ENCODE results near the gene RAPGEF2. TPM values are rescaled to one million over a fixed set of nuclear protein-coding genes. Genes with fewer than 3 reads are reported as not detected.

RAPGEF2 gene
- total RNA-seq, 2 experiments from 2014 or later: 15.8 to 20.4 TPM

DNA sequence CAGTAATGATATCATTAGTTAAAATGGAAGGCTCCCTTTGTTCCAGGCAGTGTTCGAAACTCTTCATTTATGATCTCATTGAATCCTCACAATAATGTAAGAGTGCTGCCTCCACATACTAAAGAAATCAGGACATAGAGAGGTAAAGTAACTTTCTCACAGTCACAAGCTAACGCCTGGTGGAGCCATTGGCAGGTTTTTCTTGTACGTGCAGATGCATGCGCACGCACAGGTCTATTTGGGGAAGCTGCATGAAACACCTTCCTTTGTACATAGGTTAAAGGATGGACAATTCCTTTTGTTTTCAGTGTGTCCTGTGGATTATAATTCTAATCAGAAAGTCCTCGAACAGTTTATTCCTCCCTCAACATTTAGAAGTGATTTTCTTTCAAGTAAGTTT lies 176.2 kb downstream of the RAPGEF2 start:
- H3K27ac Mint-ChIP-seq: no peak overlapping the region
- CTCF ChIA-PET: interaction anchor here (0.6 kb wide), 1 partner anchor 158 kb away, joined by 3 read pairs; no protein-coding TSS in a partner anchor
- no peak overlapping the region for H3K4me3 Mint-ChIP-seq
- H3K4me1 Mint-ChIP-seq: no peaks in the 10 kb centered on the region
- peaks cover 2% of the 10 kb centered on the region for H3K36me3 Mint-ChIP-seq (ENCODE audit: low read depth)
- H3K27me3 Mint-ChIP-seq: no peaks in the 10 kb centered on the region
- no peak for DNase-seq
- no peaks in the 10 kb centered on the region for H3K9me3 Mint-ChIP-seq
- POLR2A ChIA-PET: no interaction called here

DNA sequence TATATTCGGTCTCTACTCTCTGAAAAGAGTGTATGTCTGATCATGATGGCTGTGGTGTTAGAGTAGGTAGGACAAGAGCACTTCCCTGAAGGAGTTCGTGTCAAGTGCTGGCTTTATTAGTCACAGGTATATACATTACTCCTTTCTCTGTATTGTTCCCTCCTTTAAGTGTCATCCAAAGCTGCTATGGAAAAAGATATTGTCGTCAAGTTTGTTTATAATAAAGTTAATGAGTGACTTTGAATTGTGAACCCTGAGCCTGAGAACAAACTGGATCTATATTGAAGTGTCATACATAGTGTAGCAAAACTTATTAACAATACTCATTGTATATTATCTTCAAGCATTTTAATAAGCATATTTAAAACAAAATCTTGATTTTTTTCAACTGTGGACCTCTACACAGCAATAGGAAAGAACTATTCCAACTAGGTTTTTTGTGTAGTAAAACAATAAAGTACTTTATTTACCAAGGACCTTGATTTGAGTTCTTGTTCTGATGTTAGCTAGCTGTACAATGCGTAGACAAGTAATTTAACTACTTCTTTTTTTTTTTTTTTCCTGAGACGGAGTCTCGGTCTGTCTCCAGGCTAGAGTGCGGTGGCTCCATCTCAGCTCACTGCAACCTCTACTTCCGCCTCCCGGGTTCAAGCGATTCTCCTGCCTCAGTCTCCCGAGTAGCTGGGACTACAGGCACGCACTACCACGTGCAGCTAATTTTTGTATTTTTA lies 177.7 kb downstream of the RAPGEF2 start:
- H3K9me3 Mint-ChIP-seq: no peaks in the 10 kb centered on the region
- H3K4me1 Mint-ChIP-seq: no peaks in the 10 kb centered on the region
- no peak overlapping the region for H3K4me3 Mint-ChIP-seq
- POLR2A ChIA-PET: no interaction called here
- no peak overlapping the region for H3K27ac Mint-ChIP-seq
- no peak for DNase-seq
- H3K36me3 Mint-ChIP-seq (ENCODE audit: low read depth): peaks cover 2% of the 10 kb centered on the region
- H3K27me3 Mint-ChIP-seq: no peaks in the 10 kb centered on the region
- CTCF ChIA-PET: no interaction called here

GRCh38 chr4:159281771-159282170 lies 178.9 kb downstream of the RAPGEF2 start:
- ChIA-PET POLR2A (no interaction called here), CTCF (interaction anchor here (0.7 kb wide), 1 partner anchor 62 kb away, joined by 3 read pairs; no protein-coding TSS in a partner anchor)
- Mint-ChIP-seq H3K27ac (no peak overlapping the region), H3K4me3 (no peak overlapping the region), H3K36me3 (ENCODE audit: low read depth) (peaks cover 2% of the 10 kb centered on the region), H3K27me3 (no peaks in the 10 kb centered on the region), H3K4me1 (no peaks in the 10 kb centered on the region), H3K9me3 (no peaks in the 10 kb centered on the region)
- no peak for DNase-seq

DNA sequence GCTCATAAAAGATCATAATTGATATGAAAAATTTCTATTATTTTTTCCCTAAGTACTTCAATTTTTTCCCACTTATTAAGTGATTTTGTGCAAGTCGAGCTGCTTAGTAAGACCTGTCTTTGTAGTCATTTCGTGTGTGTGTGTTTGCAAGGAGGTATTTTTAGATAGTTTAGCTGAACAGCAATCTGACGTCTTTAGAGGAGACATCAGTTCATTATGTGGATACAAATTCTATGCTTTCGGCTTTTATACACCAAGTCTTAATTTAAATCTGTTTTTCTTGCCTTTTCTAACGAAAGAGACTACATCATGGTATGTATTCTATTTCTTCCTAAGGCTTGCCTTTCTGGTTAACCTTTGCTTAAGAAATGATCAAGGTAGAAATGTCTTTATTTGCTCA lies 179.4 kb downstream of the RAPGEF2 start:
- no peak for DNase-seq
- H3K4me1 Mint-ChIP-seq: no peaks in the 10 kb centered on the region
- CTCF ChIA-PET: interaction anchor here (0.7 kb wide), 1 partner anchor 62 kb away, joined by 3 read pairs; no protein-coding TSS in a partner anchor
- peaks cover 2% of the 10 kb centered on the region for H3K36me3 Mint-ChIP-seq (ENCODE audit: low read depth)
- H3K4me3 Mint-ChIP-seq: no peak overlapping the region
- H3K27me3 Mint-ChIP-seq: no peaks in the 10 kb centered on the region
- POLR2A ChIA-PET: no interaction called here
- H3K9me3 Mint-ChIP-seq: no peaks in the 10 kb centered on the region
- H3K27ac Mint-ChIP-seq: no peak overlapping the region

DNA sequence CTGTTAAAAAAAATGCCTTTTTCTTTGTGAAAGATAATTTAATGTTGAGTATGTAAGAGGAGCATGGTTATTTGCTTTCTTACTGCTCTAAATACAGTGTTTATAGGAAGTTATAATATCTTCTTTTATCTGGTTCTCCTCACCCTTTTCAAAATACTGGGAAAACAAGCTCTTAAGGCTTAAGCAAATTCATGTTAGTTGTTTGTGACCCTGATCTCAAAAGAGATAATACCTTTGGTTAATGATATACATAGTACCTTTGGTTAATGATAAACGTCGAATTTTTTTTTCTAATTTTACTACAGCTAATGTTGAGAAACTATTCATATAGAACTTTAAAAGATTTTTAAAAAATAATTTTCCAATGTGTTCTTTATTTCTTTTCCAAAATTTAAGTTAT lies 180.1 kb downstream of the RAPGEF2 start:
- Mint-ChIP-seq H3K27me3 (no peaks in the 10 kb centered on the region), H3K4me1 (no peaks in the 10 kb centered on the region), H3K4me3 (no peak overlapping the region), H3K36me3 (ENCODE audit: low read depth) (no peaks in the 10 kb centered on the region), H3K27ac (no peak overlapping the region), H3K9me3 (no peaks in the 10 kb centered on the region)
- DNase-seq: no peak
- ChIA-PET CTCF (interaction anchor here (0.5 kb wide), 1 partner anchor 28 kb away, joined by 4 read pairs; no protein-coding TSS in a partner anchor), POLR2A (no interaction called here)

GRCh38 chr4:159283696-159284095 lies 180.8 kb downstream of the RAPGEF2 start:
- Mint-ChIP-seq H3K9me3 (no peaks in the 10 kb centered on the region), H3K4me1 (no peaks in the 10 kb centered on the region), H3K27me3 (no peaks in the 10 kb centered on the region), H3K4me3 (no peak overlapping the region), H3K36me3 (ENCODE audit: low read depth) (no peaks in the 10 kb centered on the region), H3K27ac (no peak overlapping the region)
- DNase-seq: no peak
- POLR2A ChIA-PET: no interaction called here
- CTCF ChIA-PET: no interaction called here

DNA sequence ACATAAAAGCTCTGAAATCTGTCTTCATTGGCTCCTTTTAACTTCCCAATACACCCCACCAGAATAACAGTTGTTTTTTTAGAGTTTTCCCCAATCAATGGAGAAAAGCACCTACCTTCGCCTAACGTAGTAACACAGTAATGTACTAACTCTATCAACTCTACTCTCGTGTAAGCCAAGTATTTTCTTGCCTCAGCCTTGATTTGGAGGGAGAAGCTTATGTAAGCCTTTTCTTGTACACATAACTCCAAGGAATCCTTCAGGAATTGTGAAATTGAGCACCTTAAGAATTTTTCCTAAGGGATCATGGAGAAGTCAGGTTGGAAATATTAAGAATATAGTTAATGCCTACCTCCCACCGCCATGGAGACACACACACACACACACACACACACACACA lies 181.2 kb downstream of the RAPGEF2 start:
- Mint-ChIP-seq H3K4me1 (no peaks in the 10 kb centered on the region), H3K27me3 (no peaks in the 10 kb centered on the region), H3K36me3 (ENCODE audit: low read depth) (no peaks in the 10 kb centered on the region), H3K9me3 (no peaks in the 10 kb centered on the region), H3K4me3 (no peak overlapping the region), H3K27ac (no peak overlapping the region)
- ChIA-PET CTCF (no interaction called here), POLR2A (no interaction called here)
- no peak for DNase-seq

- ChIA-PET CTCF (no interaction called here), POLR2A (no interaction called here)
- Mint-ChIP-seq H3K36me3 (ENCODE audit: low read depth) (no peaks in the 10 kb centered on the region), H3K9me3 (no peaks in the 10 kb centered on the region), H3K4me3 (no peak overlapping the region), H3K4me1 (no peaks in the 10 kb centered on the region), H3K27me3 (no peaks in the 10 kb centered on the region), H3K27ac (no peak overlapping the region)
- DNase-seq: no peak
Observed at GRCh38 chr4:159284733-159285132, 181.9 kb downstream of the RAPGEF2 start.

DNA sequence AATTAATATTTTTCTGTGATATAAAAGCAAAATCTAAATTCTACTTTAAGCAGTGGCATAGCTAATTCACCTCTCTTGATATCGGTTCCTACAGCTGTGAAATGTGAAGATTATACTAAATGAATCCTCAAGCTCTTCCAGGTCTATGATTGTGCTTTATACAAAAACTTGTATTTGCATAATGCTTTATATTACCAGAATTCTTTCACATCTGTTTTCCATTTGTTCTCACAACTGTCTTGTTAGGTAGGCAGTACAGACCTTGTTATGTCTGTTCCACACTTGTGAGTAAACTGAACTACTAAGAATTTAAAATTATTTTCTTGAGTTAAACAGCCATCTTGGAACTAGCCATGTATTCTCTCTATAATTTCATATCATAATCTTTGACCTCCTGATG lies 184.9 kb downstream of the RAPGEF2 start:
- Mint-ChIP-seq H3K9me3 (no peaks in the 10 kb centered on the region), H3K27me3 (no peaks in the 10 kb centered on the region), H3K4me3 (no peak overlapping the region), H3K27ac (no peak overlapping the region), H3K36me3 (ENCODE audit: low read depth) (no peaks in the 10 kb centered on the region), H3K4me1 (no peaks in the 10 kb centered on the region)
- ChIA-PET POLR2A (no interaction called here), CTCF (no interaction called here)
- DNase-seq: no peak

DNA sequence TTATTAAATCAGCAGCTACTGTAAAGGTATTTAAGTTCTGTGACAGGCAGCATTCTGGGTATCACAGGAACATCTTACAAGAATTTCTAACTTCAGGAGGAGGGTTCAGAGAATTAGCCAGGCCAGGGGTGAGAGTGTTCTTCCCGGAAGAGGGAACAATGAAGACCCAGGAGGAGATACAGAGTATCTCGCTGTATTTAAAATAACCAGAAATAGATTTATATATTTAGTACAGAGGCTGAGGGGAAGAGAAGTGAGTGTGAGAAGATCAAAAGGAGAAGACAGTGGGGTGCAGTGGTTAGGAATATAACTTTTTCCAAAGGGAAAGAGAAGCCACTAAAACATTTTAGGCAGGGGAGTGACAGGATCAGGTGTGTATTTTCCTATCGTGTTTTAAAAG lies 186.8 kb downstream of the RAPGEF2 start:
- Mint-ChIP-seq H3K27ac (no peak overlapping the region), H3K4me1 (no peaks in the 10 kb centered on the region), H3K27me3 (no peaks in the 10 kb centered on the region), H3K36me3 (ENCODE audit: low read depth) (no peaks in the 10 kb centered on the region), H3K4me3 (no peak overlapping the region), H3K9me3 (no peaks in the 10 kb centered on the region)
- ChIA-PET POLR2A (no interaction called here), CTCF (no interaction called here)
- no peak for DNase-seq

- no peaks in the 10 kb centered on the region for H3K4me1 Mint-ChIP-seq
- POLR2A ChIA-PET: no interaction called here
- no peak for DNase-seq
- no peaks in the 10 kb centered on the region for H3K9me3 Mint-ChIP-seq
- H3K27ac Mint-ChIP-seq: no peak overlapping the region
- no peaks in the 10 kb centered on the region for H3K27me3 Mint-ChIP-seq
- no peaks in the 10 kb centered on the region for H3K36me3 Mint-ChIP-seq (ENCODE audit: low read depth)
- CTCF ChIA-PET: no interaction called here
- H3K4me3 Mint-ChIP-seq: no peak overlapping the region
Observed at GRCh38 chr4:159290321-159291030, 187.6 kb downstream of the RAPGEF2 start.

- DNase-seq: no peak
- no peaks in the 10 kb centered on the region for H3K36me3 Mint-ChIP-seq (ENCODE audit: low read depth)
- H3K27me3 Mint-ChIP-seq: no peaks in the 10 kb centered on the region
- H3K27ac Mint-ChIP-seq: no peak overlapping the region
- H3K9me3 Mint-ChIP-seq: no peaks in the 10 kb centered on the region
- ChIA-PET POLR2A (no interaction called here), CTCF (no interaction called here)
- no peaks in the 10 kb centered on the region for H3K4me1 Mint-ChIP-seq
- no peak overlapping the region for H3K4me3 Mint-ChIP-seq
Observed at GRCh38 chr4:159291176-159291575, 188.3 kb downstream of the RAPGEF2 start.

DNA sequence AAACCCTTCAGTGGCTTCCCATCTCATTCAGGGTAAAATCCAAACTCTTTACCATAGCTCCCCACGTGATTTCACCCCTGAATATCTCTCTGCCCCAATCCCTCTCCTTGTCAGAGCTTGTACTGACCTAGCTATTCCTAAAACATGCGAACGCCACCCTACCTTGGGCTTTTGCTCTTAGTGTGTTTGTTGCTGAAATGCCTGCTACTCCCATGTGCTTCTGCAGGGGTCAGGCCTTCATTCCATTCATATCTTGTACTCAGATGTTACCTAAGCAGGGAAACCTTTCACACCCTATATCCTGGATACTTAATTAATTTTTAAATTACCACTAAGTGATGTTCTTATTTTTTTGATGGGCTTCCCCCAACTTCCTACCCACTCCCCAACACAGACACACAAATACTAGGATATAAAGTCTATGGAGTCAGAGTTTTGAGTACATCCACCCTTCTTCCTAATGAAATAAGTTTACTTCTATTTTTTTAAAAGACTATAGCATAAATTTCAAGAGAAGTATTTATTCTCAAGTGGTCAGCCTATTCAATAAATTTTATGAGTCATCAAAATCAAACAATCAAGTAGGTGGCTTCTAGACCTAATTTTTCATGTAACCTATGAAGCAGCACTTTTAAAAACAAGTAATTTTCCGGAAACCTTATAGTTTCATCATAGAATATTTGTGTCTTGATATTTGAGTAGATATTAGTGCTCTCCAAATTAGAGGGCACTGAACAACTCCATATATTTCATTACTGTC lies 189.4 kb downstream of the RAPGEF2 start:
- Mint-ChIP-seq H3K4me1 (no peaks in the 10 kb centered on the region), H3K9me3 (no peaks in the 10 kb centered on the region), H3K4me3 (no peak overlapping the region), H3K27ac (no peak overlapping the region), H3K27me3 (no peaks in the 10 kb centered on the region), H3K36me3 (ENCODE audit: low read depth) (no peaks in the 10 kb centered on the region)
- POLR2A ChIA-PET: no interaction called here
- DNase-seq: no peak
- CTCF ChIA-PET: no interaction called here
